Body of pancreas (tissue), 4 donors: ENCODE data around the gene CADM1. TPM values are rescaled to one million over a fixed set of nuclear protein-coding genes. Genes with fewer than 3 reads are reported as not detected.

Experiments
- ATAC-seq: fragments of 150-250 bp; one replicate; pipeline ENCODE4 v1.9.1; 2016
- DNase-seq, 4 donors: peaks; one replicate each; pipeline ENCODE4 v3.0.0-alpha.2; 2019
- H3K27ac ChIP-seq, 4 donors: fragments of 200-600 bp; sonication (generic); 1 replicate in 3 of 4; 2 replicates in 1 of 4; pipeline versions ENCODE4 v1.5.1 to v1.6.1; 2016 to 2019; ENCODE audit warnings: mild to moderate bottlenecking in 1 of 4, mixed read lengths in 1 of 4, moderate library complexity in 1 of 4
- H3K27me3 ChIP-seq, 2 donors: fragments of 200-600 bp; sonication (generic); one replicate each; pipeline ENCODE4 v1.6.0; 2016; ENCODE audit warnings: mild to moderate bottlenecking in 1 of 2
- H3K36me3 ChIP-seq, 2 donors: fragments of 200-600 bp; sonication (generic); replicated peaks in 1 of 2; 2 replicates each; pipeline ENCODE4 v1.5.1; 2016; ENCODE audit warnings: low read depth in 2 of 2; ENCODE audit not compliant: insufficient read depth in 1 of 2
- H3K4me1 ChIP-seq: fragments of 200-600 bp; sonication (generic); one replicate; pipeline ENCODE4 v1.6.0; 2016
- H3K4me3 ChIP-seq, 2 donors: fragments of 200-600 bp; sonication (generic); 1 replicate in 1 of 2; 2 replicates in 1 of 2; pipeline ENCODE4 v1.5.1; 2016 to 2019
- H3K9me3 ChIP-seq, 3 donors: fragments of 200-600 bp; sonication (generic); 1 replicate in 2 of 3; 2 replicates in 1 of 3; pipeline ENCODE4 v1.5.1; 2016
- POLR2A ChIP-seq, 3 donors: fragments of 450-650 bp; IDR thresholded peaks; one replicate each; pipeline ENCODE4 v1.6.1; 2016; ENCODE audit warnings: antibody characterized with exemption in 3 of 3, mild to moderate bottlenecking in 2 of 3
- WGBS, 2 donors: methylation state at CpG; one replicate each; pipeline ENCODE4 v1.1.5; 2017; 5-methylcytosine and 5-hydroxymethylcytosine counted together
- intact Hi-C: fragments of 100-400 bp; cut with DNase I; formaldehyde crosslinking; loops from one replicate; pipeline ENCODE4 v1.15.1; 2023
- total RNA-seq, 2 donors: library from RNA; depleted of rRNA; stranded (reverse); fragments of >200 nt; gene quantifications; one replicate each; pipeline ENCODE4 v1.1.0, GENCODE V29; 2016
- TF ChIP-seq, protein P1 (sequence below), 7 experiments: fragments of 450-650 bp in 4 of 7; fragments of 200-600 bp in 3 of 7; sonication (generic) in 3 of 7; IDR thresholded peaks; one replicate each; pipeline ENCODE4 v1.5.1; 2016 to 2019; ENCODE audit warnings: antibody characterized with exemption in 7 of 7

CADM1 gene
- total RNA-seq, 2 donors from 2014 or later, result 12.5 to 13.7 TPM

DNA sequence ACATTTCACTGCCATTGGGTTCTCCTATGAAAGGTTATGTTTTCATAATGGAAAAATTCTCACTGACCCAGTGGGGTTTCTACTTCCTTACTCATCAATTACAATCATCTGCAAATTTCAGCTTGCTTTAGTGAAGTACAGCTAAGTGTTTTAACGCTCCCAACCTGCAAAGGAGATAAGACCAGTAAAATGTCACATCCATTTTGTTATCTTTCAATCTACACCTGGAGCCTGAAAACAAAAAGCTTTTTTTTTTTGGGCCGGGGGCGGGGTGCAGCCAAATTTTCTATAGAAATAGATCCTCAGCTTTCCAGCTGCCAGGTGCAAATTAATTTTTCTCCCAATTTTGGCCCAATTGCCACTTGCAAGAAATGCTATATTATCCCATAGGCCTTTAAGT lies 40.6 kb downstream of the CADM1 start:
- 53 to 68% methylated on average over 3 of the region's 3 CpGs for WGBS, 2 donors
- no peak overlapping the region for H3K4me3 ChIP-seq
- intact Hi-C loops, result no loop called here

DNA sequence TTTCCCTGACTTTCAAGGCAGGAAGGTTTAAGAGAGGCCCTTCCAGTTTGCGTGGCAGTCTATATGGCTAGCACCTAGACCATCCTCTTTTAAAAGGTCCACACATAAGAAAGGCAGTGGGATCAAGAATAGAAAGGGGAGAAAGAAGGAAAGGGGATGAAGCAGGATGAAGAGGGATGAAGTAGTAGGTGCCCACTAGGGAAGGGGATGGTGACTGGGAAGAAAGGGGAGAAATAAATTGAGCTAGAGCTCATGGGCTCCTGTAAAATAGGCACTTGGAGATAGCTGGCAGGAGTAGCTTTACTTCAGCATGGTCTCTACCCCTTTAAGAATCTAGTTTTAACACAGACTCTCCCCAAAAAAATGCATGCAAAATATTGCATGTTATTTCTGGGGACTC lies 41.5 kb downstream of the CADM1 start:
- no peaks in the 10 kb centered on the region for H3K27me3 ChIP-seq
- WGBS, 2 donors, result 58 to 88% methylated on average over 1 of the region's 1 CpG
- intact Hi-C loops, result no loop called here
- H3K9me3 ChIP-seq, result no peaks in the 10 kb centered on the region
- no peaks in the 10 kb centered on the region for H3K4me1 ChIP-seq
- peak overlapping the region in 2 of 4 donors; percentile 28 to 59 for H3K27ac ChIP-seq
- no peak overlapping the region for H3K4me3 ChIP-seq
- H3K36me3 ChIP-seq, result no peaks in the 10 kb centered on the region
- DNase-seq (no peak), ATAC-seq (no peak)
- TF ChIP-seq, protein P1, sequence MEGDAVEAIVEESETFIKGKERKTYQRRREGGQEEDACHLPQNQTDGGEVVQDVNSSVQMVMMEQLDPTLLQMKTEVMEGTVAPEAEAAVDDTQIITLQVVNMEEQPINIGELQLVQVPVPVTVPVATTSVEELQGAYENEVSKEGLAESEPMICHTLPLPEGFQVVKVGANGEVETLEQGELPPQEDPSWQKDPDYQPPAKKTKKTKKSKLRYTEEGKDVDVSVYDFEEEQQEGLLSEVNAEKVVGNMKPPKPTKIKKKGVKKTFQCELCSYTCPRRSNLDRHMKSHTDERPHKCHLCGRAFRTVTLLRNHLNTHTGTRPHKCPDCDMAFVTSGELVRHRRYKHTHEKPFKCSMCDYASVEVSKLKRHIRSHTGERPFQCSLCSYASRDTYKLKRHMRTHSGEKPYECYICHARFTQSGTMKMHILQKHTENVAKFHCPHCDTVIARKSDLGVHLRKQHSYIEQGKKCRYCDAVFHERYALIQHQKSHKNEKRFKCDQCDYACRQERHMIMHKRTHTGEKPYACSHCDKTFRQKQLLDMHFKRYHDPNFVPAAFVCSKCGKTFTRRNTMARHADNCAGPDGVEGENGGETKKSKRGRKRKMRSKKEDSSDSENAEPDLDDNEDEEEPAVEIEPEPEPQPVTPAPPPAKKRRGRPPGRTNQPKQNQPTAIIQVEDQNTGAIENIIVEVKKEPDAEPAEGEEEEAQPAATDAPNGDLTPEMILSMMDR (IDR thresholded peaks at IDR 0.05), result no peak
- no peak for TF ChIP-seq POLR2A (IDR thresholded peaks at IDR 0.05)

More for the DNA sequence above, 40.6 kb downstream of the CADM1 start:
- ATAC-seq, result no peak
- Histone ChIP-seq H3K27ac (no peak overlapping the region), H3K9me3 (no peaks in the 10 kb centered on the region), H3K4me1 (no peaks in the 10 kb centered on the region), H3K27me3 (no peaks in the 10 kb centered on the region), H3K36me3 (no peaks in the 10 kb centered on the region)
- no peak for DNase-seq
- TF ChIP-seq, protein P1 (IDR thresholded peaks at IDR 0.05), result no peak
- no peak for TF ChIP-seq POLR2A (IDR thresholded peaks at IDR 0.05)

DNA sequence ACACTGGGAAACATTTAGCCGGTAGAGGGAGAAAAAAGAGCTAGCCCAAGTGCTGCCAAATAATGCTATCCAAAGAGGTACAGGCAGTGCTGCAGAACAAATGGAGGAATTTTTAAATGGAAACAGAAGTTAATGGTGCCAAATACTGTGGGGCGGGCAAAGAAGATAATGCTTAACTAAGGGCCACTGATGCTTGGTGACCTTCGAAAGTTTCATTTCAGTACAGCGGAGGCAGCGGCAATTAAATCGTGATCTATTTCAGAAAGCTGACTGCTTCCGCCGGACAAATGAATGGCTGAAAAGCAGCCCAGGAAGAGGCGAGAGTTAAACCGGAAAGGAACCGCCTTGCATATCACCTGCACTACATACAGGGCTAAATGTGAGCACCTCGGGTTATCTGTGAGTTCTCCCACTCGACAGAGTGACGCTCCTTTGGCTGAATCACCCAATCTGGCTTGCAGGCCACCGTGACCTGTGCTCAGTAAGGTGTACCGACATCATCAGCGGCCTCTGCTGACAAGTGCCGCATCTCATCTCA lies 42.1 kb downstream of the CADM1 start:
- Histone ChIP-seq H3K4me1 (no peaks in the 10 kb centered on the region), H3K27ac (peak overlapping the region in 3 of 4 donors; percentile 28 to 59 (median 32)), H3K36me3 (no peaks in the 10 kb centered on the region), H3K27me3 (no peaks in the 10 kb centered on the region), H3K9me3 (no peaks in the 10 kb centered on the region), H3K4me3 (no peak overlapping the region)
- peak; percentile 10 to 28 (median 18) for DNase-seq
- ATAC-seq, result peak; percentile 50
- TF ChIP-seq POLR2A (IDR thresholded peaks at IDR 0.05), result no peak
- TF ChIP-seq, protein P1 (IDR thresholded peaks at IDR 0.05), result peak in 1 of 7 experiments; percentile 31
- WGBS, 2 donors, result 24 to 26% methylated on average over 18 of the region's 18 CpGs
- intact Hi-C loops, result no loop called here

DNA sequence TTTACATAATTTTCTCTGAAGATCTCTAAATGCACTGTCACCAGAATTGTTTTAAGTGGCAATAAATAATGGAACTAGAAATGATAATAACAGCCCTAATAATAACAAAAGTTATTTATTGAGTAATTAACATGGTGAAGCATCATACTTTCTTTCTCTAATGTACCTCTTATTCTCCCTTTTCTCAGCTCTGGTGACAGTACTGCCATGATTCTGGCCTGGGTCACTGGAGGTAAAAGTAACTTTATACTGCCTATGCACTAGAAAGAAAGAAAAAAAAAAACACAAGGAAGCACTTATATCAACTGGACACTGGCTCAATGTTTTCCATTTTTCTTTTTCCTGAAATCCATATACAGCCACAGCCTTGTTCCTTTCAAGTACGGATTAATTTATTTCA lies 43.7 kb downstream of the CADM1 start:
- no peak overlapping the region for H3K4me3 ChIP-seq
- H3K4me1 ChIP-seq, result no peaks in the 10 kb centered on the region
- H3K9me3 ChIP-seq, result no peaks in the 10 kb centered on the region
- WGBS, 2 donors, result 100% methylated on average over 1 of the region's 1 CpG
- H3K27me3 ChIP-seq, result no peaks in the 10 kb centered on the region
- H3K27ac ChIP-seq, result no peak overlapping the region
- intact Hi-C loops, result no loop called here
- ATAC-seq, result no peak
- no peak for TF ChIP-seq POLR2A (IDR thresholded peaks at IDR 0.05)
- TF ChIP-seq, protein P1 (IDR thresholded peaks at IDR 0.05), result no peak
- no peaks in the 10 kb centered on the region for H3K36me3 ChIP-seq
- no peak for DNase-seq

DNA sequence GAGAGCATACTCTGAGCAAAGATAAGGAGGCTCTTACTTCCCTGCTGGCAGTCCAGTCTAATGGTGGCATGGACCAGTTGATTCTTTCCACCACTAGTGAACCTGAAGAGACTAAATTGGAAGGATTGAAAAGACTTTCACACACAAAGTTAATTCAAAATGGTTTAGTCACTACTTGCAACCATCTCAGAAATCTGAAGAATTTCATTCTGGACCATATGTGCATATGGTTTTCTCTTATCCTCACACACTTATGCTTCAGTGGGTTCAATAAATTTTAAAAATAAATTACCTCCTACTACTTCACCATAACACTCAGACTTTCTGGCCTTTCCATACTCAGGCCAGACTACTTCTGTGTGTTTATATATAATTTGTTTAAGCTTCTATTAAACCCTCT lies 44.7 kb downstream of the CADM1 start:
- no peak for DNase-seq
- Histone ChIP-seq H3K27me3 (no peaks in the 10 kb centered on the region), H3K36me3 (no peaks in the 10 kb centered on the region), H3K27ac (no peak overlapping the region), H3K4me1 (no peaks in the 10 kb centered on the region), H3K4me3 (no peak overlapping the region), H3K9me3 (no peaks in the 10 kb centered on the region)
- intact Hi-C loops, result no loop called here
- TF ChIP-seq, protein P1 (IDR thresholded peaks at IDR 0.05), result no peak
- TF ChIP-seq POLR2A (IDR thresholded peaks at IDR 0.05), result no peak
- ATAC-seq, result no peak
